Kidney epithelial cell (primary cell): ENCODE results near the gene SPG7. TPM values are rescaled to one million over a fixed set of nuclear protein-coding genes. Genes with fewer than 3 reads are reported as not detected.

Experiments used
- DNase-seq: peaks from one replicate; pipeline ENCODE4 v3.0.0-alpha.2; 2010; ENCODE audit warnings: low read depth
- H3K27me3 ChIP-seq: 2 replicates; pipeline ENCODE4 v1.6.0; 2011; ENCODE audit warnings: low read length; ENCODE audit not compliant: control insufficient read depth, insufficient read depth
- H3K36me3 ChIP-seq: 2 replicates; pipeline ENCODE4 v1.5.1; 2011; ENCODE audit warnings: low read length; ENCODE audit not compliant: control insufficient read depth, insufficient read depth
- H3K4me3 ChIP-seq: 2 replicates; pipeline ENCODE4 v1.5.1; 2011; ENCODE audit warnings: low read depth, mild to moderate bottlenecking, control low read depth, low read length
- total RNA-seq: library from RNA; depleted of rRNA; stranded (reverse); fragments of >200 nt; gene quantifications from 2 replicates; pipeline ENCODE4 v1.2.3, GENCODE V29; 2015
- TF ChIP-seq, protein P1 (sequence below): IDR thresholded peaks from 2 replicates; pipeline ENCODE4 v1.5.1; 2011; ENCODE audit warnings: mild to moderate bottlenecking, moderate library complexity, low read length, control low read depth, inconsistent platforms; ENCODE audit not compliant: insufficient read depth, poor library complexity, severe bottlenecking

The SPG7 gene
- total RNA-seq, 1 donor from 2014 or later: 144 TPM

DNA sequence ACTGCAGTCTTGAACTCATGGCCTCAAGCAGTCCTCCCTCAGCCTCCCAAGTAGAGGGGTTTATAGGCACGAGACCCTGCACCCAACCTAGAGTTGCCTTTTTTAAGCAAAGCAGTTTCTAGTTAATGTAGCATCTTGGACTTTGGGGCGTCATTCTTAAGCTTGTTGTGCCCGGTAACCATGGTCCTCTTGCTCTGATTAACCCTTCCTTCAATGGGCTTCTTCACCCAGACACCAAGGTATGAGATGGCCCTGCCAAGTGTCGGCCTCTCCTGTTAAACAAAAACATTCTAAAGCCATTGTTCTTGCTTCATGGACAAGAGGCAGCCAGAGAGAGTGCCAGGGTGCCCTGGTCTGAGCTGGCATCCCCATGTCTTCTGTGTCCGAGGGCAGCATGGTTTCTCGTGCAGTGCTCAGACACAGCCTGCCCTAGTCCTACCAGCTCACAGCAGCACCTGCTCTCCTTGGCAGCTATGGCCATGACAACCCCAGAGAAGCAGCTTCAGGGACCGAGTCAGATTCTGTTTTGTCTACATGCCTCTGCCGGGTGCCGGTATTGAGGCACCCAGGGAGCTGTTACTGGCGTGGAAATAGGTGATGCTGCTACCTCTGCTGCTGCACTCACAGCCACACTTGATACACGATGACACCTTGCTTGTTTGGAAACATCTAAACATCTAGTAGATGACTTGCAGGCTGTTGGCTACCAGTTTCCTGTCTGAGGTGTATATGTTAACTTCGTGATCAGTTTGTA is 55.6 kb downstream of the SPG7 start:
- no peak for DNase-seq
- Histone ChIP-seq H3K36me3 (peaks cover 8% of the 10 kb centered on the region), H3K4me3 (no peak overlapping the region), H3K27me3 (peaks cover 9% of the 10 kb centered on the region)
- TF ChIP-seq, protein P1, sequence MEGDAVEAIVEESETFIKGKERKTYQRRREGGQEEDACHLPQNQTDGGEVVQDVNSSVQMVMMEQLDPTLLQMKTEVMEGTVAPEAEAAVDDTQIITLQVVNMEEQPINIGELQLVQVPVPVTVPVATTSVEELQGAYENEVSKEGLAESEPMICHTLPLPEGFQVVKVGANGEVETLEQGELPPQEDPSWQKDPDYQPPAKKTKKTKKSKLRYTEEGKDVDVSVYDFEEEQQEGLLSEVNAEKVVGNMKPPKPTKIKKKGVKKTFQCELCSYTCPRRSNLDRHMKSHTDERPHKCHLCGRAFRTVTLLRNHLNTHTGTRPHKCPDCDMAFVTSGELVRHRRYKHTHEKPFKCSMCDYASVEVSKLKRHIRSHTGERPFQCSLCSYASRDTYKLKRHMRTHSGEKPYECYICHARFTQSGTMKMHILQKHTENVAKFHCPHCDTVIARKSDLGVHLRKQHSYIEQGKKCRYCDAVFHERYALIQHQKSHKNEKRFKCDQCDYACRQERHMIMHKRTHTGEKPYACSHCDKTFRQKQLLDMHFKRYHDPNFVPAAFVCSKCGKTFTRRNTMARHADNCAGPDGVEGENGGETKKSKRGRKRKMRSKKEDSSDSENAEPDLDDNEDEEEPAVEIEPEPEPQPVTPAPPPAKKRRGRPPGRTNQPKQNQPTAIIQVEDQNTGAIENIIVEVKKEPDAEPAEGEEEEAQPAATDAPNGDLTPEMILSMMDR: no peak

DNA sequence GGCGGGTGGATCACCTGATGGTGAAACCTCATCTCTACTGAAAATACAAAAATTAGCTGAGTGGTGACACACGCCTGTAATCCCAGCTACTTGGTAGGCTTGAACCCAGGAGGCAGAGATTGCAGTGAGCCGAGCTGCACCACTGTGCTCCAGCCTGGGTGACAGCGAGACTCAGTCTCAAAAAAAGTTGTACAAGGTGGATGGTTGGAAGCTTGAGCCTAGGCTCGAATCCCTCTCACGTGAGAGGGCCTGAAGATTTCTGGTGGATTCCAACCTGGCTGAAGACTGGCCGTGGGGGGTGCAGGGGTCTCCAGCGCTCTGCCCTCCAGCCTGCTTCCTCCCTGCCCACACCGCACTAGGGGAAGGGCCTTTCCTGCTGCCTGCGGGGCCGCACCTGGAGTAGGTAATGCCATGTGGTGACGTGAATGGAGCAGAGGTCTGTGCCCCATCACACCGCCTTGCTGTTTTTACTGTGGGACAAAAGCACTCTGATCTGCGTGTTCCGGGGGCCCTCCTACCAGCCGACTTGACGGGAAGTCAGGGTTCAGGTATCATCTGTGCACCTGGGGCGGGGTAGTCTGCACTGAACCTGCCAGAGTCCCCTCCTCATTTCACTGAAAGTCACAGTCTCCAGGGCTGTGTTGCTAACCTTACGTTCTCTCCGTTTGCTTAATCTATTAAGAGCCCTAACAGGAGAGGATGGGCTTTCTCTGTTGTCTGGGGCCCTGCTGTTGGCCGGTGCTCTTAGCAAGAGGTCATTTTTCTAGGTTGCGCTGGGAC is 56.5 kb downstream of the SPG7 start:
- Histone ChIP-seq H3K27me3 (peaks cover 16% of the 10 kb centered on the region), H3K4me3 (no peak overlapping the region), H3K36me3 (peaks cover 8% of the 10 kb centered on the region)
- no peak for DNase-seq
- TF ChIP-seq, protein P1: no peak

DNA sequence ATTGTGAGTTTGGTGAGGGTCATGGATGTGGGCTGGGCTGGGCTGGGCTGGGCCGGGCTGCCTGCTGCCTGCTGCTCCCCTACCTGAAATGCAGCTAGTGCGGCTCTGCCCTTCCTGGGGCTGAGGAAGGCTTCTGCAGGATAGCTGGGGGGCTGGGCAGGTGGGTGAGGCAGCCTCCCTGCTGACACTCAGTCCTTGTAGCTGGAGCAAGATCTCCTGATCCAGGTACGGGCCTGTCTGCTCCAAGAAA is 57.0 kb downstream of the SPG7 start:
- Histone ChIP-seq H3K36me3 (peaks cover 8% of the 10 kb centered on the region), H3K4me3 (no peak overlapping the region), H3K27me3 (peaks cover 21% of the 10 kb centered on the region)
- DNase-seq: no peak
- TF ChIP-seq, protein P1: no peak

DNA sequence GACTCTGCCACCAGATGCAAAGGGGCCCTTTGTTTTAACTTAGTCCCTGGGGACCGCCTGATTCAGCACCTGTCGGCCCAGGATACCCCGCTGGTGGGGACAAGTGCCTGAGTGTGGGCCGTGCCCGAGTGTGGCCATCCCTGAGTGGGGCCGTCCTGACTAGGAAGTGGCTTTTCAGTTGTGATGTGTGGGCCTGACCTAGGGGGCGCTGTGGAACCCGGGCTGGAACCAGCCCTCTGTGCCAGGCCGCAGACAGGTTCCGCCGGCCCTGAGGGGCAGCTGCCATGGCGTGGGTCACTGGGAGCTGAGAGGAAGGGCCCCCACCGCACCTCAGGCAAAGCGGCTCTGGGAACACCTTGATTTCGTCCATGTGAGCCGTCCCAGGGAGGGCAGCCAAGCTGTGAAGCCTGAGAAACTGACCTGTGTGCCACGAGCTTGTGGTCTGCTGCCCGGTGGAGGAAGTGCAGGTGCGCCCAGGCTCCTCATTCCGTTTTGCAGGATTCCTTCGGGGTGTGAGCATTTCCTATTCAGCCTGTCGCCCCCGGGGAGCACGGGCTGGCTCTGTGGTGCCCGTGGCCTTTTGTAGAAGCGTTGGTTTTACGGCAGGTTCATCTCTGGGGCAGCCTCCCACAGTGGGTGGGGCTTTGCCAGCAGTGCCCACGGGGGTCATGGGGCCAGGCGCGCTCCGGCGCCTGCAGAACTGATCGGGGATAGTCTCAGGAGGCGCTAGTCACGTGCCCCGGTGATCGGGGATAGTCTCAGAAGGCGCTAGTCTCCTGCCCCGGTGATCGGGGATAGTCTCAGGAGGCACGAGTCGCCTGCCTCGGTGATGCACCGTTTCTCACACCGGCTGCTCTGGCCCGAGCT is 57.5 kb downstream of the SPG7 start:
- Histone ChIP-seq H3K36me3 (peaks cover 8% of the 10 kb centered on the region), H3K27me3 (peaks cover 25% of the 10 kb centered on the region), H3K4me3 (no peak overlapping the region)
- TF ChIP-seq, protein P1: peak; percentile 78
- no peak for DNase-seq

DNA sequence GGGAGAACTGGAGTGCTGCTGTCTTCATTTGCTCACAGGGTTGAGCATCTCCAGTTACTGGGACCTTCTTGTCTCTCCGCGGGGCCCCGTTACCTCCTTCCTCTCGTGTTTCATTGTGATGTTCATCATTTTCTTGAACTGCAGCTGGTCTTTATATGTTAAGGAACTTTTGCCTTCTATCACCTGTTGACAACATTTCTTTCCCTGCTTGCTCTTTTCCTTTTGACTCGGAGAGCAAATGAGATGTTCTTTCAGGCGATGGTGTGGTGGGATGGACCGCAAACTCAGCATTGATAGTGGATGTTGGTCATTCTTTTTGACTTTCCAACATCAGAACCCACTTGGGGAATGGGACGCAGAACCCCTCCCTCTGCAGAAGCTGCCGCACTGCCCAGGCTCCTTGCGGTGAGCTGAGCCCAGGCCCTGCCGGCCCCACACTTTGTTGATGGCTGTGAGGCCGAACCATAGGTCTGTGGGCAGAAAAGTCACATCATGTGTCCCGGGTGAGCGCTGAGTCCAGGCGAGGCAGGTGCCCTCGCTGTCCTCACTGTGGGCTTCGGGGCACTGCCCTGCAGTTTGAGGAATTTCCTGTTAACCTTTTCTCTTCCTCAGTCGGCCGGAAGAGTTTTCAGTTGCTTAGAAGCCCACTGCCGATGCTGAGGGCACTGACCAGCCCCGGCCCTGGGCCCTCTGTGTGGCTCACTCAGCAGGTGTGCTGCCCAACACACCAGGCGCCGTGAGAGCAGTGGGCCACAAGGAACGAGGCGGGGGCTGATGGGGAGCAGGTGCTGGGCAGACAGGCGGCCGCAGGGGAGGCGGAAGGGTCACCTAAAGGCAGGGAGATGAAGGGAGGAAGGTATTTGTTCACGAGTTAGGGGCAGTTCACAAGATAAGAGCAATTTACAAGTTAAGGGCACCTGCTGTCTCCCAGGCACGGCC is 59.7 kb downstream of the SPG7 start:
- Histone ChIP-seq H3K27me3 (peaks cover 34% of the 10 kb centered on the region), H3K36me3 (peaks cover 6% of the 10 kb centered on the region), H3K4me3 (no peak overlapping the region)
- TF ChIP-seq, protein P1: no peak
- DNase-seq: no peak
